ENCODE results near the gene RAB3A. TPM values are rescaled to one million over a fixed set of nuclear protein-coding genes. Genes with fewer than 3 reads are reported as not detected.

The RAB3A gene
- total and polyA plus RNA-seq, 9 of the 15 experiments (the other 6 are each of a cell fraction or from before 2014, with no cell fraction given): 0.17 to 5.1 (median 0.90) TPM; not detected in 1

DNA sequence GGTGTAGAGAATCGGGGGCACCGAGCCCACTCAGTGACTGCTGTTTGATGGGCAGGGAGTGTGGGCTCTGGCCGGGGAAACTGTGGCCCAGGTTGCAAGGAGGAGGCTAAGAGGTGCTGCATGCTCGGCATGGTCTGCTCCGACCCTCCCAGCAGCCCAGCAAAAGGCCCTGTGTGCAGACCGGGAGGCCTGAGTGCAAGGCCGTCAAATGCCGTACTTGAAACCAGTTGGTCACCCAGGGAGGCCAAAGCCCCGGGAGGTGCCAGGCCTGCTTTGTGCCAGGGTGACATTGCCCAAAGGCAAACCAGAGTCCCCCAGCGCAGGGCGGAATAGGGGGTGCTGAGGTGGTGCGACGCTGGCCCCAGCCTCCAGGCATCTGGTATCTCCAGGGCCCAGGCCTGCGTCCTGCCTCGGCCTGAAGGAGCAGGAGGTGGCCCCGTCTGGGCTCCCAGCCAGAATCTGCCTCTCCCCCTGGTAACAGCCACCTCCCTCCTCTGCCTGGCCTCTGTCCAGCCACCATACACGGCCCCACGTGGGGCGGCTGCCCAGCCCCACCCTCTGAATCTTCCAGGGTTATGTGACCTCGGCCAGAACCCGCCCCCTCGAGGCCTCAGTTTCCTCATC lies 46.9 kb downstream of the RAB3A start (continued):
- no peak for TF ChIP-seq PRDM10 (IDR thresholded peaks at IDR 0.05; ENCODE audit: partially characterized antibody)
- TF ChIP-seq ZNF384 (IDR thresholded peaks at IDR 0.05; ENCODE audit: low read depth, low read length): no peak
- no peak for TF ChIP-seq U2AF2 (optimal IDR thresholded peaks at IDR 0.05; ENCODE audit: low read depth, low read length)
- no peak for TF ChIP-seq ATF1 (CRISPR knock-in tag; IDR thresholded peaks at IDR 0.05)
- TF ChIP-seq ATF1 (tag; IDR thresholded peaks at IDR 0.05): peak; percentile 54; the same call in 1 of the 2 replicates
- peak; percentile 73 for TF ChIP-seq POLR2AphosphoS5 (IDR thresholded peaks at IDR 0.05; ENCODE audit: control insufficient read depth, insufficient read depth, low read depth, low read length)
- TF ChIP-seq, protein P1, sequence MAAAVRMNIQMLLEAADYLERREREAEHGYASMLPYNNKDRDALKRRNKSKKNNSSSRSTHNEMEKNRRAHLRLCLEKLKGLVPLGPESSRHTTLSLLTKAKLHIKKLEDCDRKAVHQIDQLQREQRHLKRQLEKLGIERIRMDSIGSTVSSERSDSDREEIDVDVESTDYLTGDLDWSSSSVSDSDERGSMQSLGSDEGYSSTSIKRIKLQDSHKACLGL (CRISPR knock-in tag; IDR thresholded peaks at IDR 0.05; ENCODE audit: borderline replicate concordance, poor library complexity, severe bottlenecking): peak; percentile 30
- TF ChIP-seq NR2F6 (CRISPR knock-in tag; IDR thresholded peaks at IDR 0.05): no peak
- peak; percentile 75 for TF ChIP-seq ZFX (CRISPR knock-in tag; IDR thresholded peaks at IDR 0.05)
- TF ChIP-seq SMARCA5 (IDR thresholded peaks at IDR 0.05): no peak
- no peak for TF ChIP-seq BRD9 (IDR thresholded peaks at IDR 0.05; ENCODE audit: low read depth, partially characterized antibody)
- TF ChIP-seq FOS (IDR thresholded peaks at IDR 0.05; ENCODE audit: extremely low read depth, insufficient read length): no peak
- TF ChIP-seq TEAD4 (IDR thresholded peaks at IDR 0.05; ENCODE audit: low read length): peak; percentile 77
- TF ChIP-seq TEAD4 (CRISPR knock-in tag; IDR thresholded peaks at IDR 0.05; ENCODE audit: borderline replicate concordance): no peak
- no peak for TF ChIP-seq BCL6 (CRISPR knock-in tag; IDR thresholded peaks at IDR 0.05)
- TF ChIP-seq ZFPM2 (CRISPR knock-in tag; IDR thresholded peaks at IDR 0.05): no peak
- peak; percentile 62 for TF ChIP-seq MTA2 (IDR thresholded peaks at IDR 0.05; ENCODE audit: low read depth)
- TF ChIP-seq TFAP4 (CRISPR knock-in tag; IDR thresholded peaks at IDR 0.05; ENCODE audit: borderline replicate concordance): peak; percentile 78
- peak; percentile 91 to 96; a peak in 3 of 4 replicates for TF ChIP-seq UBTF (IDR thresholded peaks at IDR 0.05; ENCODE audit: borderline replicate concordance in 1 of 2, low read depth in 2 of 2, low read length in 2 of 2)
